MM.1S (cell line): Measurements from ENCODE around the gene CPXM2.

ENCODE experiments used
- DNase-seq: peaks from one replicate; pipeline ENCODE4 v3.0.0-alpha.2; 2015
- H2AFZ ChIP-seq: fragments of 300-600 bp; sonication (generic); 2 replicates; pipeline ENCODE4 v1.6.0; 2016; ENCODE audit warnings: antibody characterized with exemption, low read length
- H3F3A ChIP-seq: fragments of 300-600 bp; sonication (generic); 2 replicates; pipeline ENCODE4 v1.6.1; 2016; ENCODE audit warnings: mild to moderate bottlenecking, antibody characterized with exemption, low read length, moderate library complexity, mixed read lengths; ENCODE audit not compliant: insufficient read depth
- H3K27ac ChIP-seq: fragments of 300-600 bp; sonication (generic); 2 replicates; pipeline ENCODE4 v1.5.1; 2016; ENCODE audit warnings: mild to moderate bottlenecking, low read length
- H3K27me3 ChIP-seq: fragments of 300-600 bp; sonication (generic); replicated peaks from 2 replicates; pipeline ENCODE4 v1.6.0; 2016; ENCODE audit warnings: low read length; ENCODE audit not compliant: insufficient read depth
- H3K36me3 ChIP-seq: fragments of 300-600 bp; sonication (generic); replicated peaks from 2 replicates; pipeline ENCODE4 v1.6.1; 2016; ENCODE audit warnings: mild to moderate bottlenecking, low read length, mixed read lengths; ENCODE audit not compliant: insufficient read depth
- H3K4me1 ChIP-seq: fragments of 300-600 bp; sonication (generic); 2 replicates; pipeline ENCODE4 v1.6.1; 2016; ENCODE audit warnings: low read length, mixed read lengths
- H3K4me2 ChIP-seq: fragments of 300-600 bp; sonication (generic); 2 replicates; pipeline ENCODE4 v1.6.0; 2016; ENCODE audit warnings: low read depth, low read length
- H3K4me3 ChIP-seq: fragments of 300-600 bp; sonication (generic); 2 replicates; pipeline ENCODE4 v1.5.1; 2016; ENCODE audit warnings: low read length, mixed read lengths
- H3K79me2 ChIP-seq: fragments of 300-600 bp; sonication (generic); 2 replicates; pipeline ENCODE4 v1.6.1; 2016; ENCODE audit warnings: mixed run types, low read length, mixed read lengths
- H3K9ac ChIP-seq: fragments of 300-600 bp; sonication (generic); 2 replicates; pipeline ENCODE4 v1.6.1; 2016; ENCODE audit warnings: low read length, mixed read lengths
- H3K9me2 ChIP-seq: fragments of 300-600 bp; sonication (generic); replicated peaks from 2 replicates; pipeline ENCODE4 v1.6.1; 2016; ENCODE audit warnings: mild to moderate bottlenecking, low read length, mixed read lengths; ENCODE audit not compliant: insufficient read depth
- H3K9me3 ChIP-seq: fragments of 300-600 bp; sonication (generic); replicated peaks from 2 replicates; pipeline ENCODE4 v1.6.1; 2016; ENCODE audit warnings: mild to moderate bottlenecking, low read length, mixed read lengths; ENCODE audit not compliant: insufficient read depth
- H4K20me1 ChIP-seq: fragments of 300-600 bp; sonication (generic); 2 replicates; pipeline ENCODE4 v1.6.1; 2016; ENCODE audit warnings: mild to moderate bottlenecking, low read length, moderate library complexity, mixed read lengths; ENCODE audit not compliant: insufficient read depth
- CTCF ChIP-seq: fragments of 300-600 bp; sonication (generic); IDR thresholded peaks from 2 replicates; pipeline ENCODE4 v1.5.1; 2016; ENCODE audit warnings: antibody characterized with exemption, low read length, mixed read lengths
- EZH2 ChIP-seq: fragments of 300-600 bp; sonication (generic); optimal IDR thresholded peaks from 2 replicates; pipeline ENCODE3; 2017; ENCODE audit warnings: low read depth, mild to moderate bottlenecking, antibody characterized with exemption, low read length, mixed read lengths
- EZH2phosphoT487 ChIP-seq: fragments of 300-600 bp; sonication (generic); IDR thresholded peaks from 2 replicates; pipeline ENCODE4 v1.6.1; 2018; ENCODE audit warnings: antibody characterized with exemption, low read length

The CPXM2 gene

GRCh38 chr10:123722351-123722750 lies 169.3 kb downstream of the CPXM2 start:
- H4K20me1 ChIP-seq: no peaks in the 10 kb centered on the region
- H3K4me1 ChIP-seq: no peaks in the 10 kb centered on the region
- DNase-seq: no peak
- H3K9ac ChIP-seq: no peak overlapping the region
- H3K79me2 ChIP-seq: no peaks in the 10 kb centered on the region
- TF ChIP-seq EZH2phosphoT487 (no peak), CTCF (no peak), EZH2 (no peak)
- H3K27me3 ChIP-seq: no peaks in the 10 kb centered on the region; the same call in 1 of the 2 replicates
- H3F3A ChIP-seq: no peaks in the 10 kb centered on the region
- H3K9me3 ChIP-seq: no peaks in the 10 kb centered on the region
- H3K36me3 ChIP-seq: no peaks in the 10 kb centered on the region
- H3K27ac ChIP-seq: no peak overlapping the region
- H3K4me2 ChIP-seq: no peak overlapping the region
- no peak overlapping the region for H2AFZ ChIP-seq
- no peaks in the 10 kb centered on the region for H3K9me2 ChIP-seq
- H3K4me3 ChIP-seq: no peak overlapping the region

- Histone ChIP-seq H3K36me3 (no peaks in the 10 kb centered on the region), H3K4me1 (no peaks in the 10 kb centered on the region), H3F3A (no peaks in the 10 kb centered on the region), H3K9me3 (no peaks in the 10 kb centered on the region), H3K27ac (no peak overlapping the region), H3K4me2 (no peak overlapping the region), H2AFZ (no peak overlapping the region), H3K4me3 (no peak overlapping the region), H3K9ac (no peak overlapping the region), H3K27me3 (no peaks in the 10 kb centered on the region; the same call in 1 of the 2 replicates), H4K20me1 (no peaks in the 10 kb centered on the region), H3K79me2 (no peaks in the 10 kb centered on the region), H3K9me2 (no peaks in the 10 kb centered on the region)
- no peak for TF ChIP-seq CTCF
- no peak for TF ChIP-seq EZH2phosphoT487
- TF ChIP-seq EZH2: no peak
- DNase-seq: no peak
Observed at GRCh38 chr10:123721441-123722049, 170.1 kb downstream of the CPXM2 start.

GRCh38 chr10:123720536-123720935 lies 171.1 kb downstream of the CPXM2 start:
- TF ChIP-seq CTCF (no peak), EZH2 (no peak), EZH2phosphoT487 (no peak)

More at GRCh38 chr10:123720536-123720935, 171.1 kb downstream of the CPXM2 start:
- Histone ChIP-seq H3K27ac (no peak overlapping the region), H2AFZ (no peak overlapping the region), H3F3A (no peaks in the 10 kb centered on the region), H3K36me3 (no peaks in the 10 kb centered on the region), H4K20me1 (no peaks in the 10 kb centered on the region), H3K4me3 (no peak overlapping the region), H3K4me2 (no peak overlapping the region), H3K27me3 (no peaks in the 10 kb centered on the region), H3K9me2 (no peaks in the 10 kb centered on the region), H3K79me2 (no peaks in the 10 kb centered on the region), H3K4me1 (no peaks in the 10 kb centered on the region), H3K9me3 (no peaks in the 10 kb centered on the region), H3K9ac (no peak overlapping the region)
- DNase-seq: no peak
